ENCODE data around the gene CCDC74A.
"Not testable (repeated sequence)": the region's sequence is repeated elsewhere in the genome, so short reads cannot be mapped to it uniquely, and the experiment has no call there.

CCDC74A gene

GRCh38 chr2:131529864-131530445, 2.3 kb downstream of the CCDC74A start:
- not testable (repeated sequence) for DNase-seq (ENCODE audit: low read depth)

GRCh38 chr2:131530626-131531344, 3.1 kb downstream of the CCDC74A start:
- not testable (repeated sequence) for DNase-seq (ENCODE audit: low read depth)

- DNase-seq (ENCODE audit: low read depth): not testable (repeated sequence)
Measured at GRCh38 chr2:131531547-131532185, 4.0 kb downstream of the CCDC74A start.

- not testable (repeated sequence) for DNase-seq (ENCODE audit: low read depth)
Measured at GRCh38 chr2:131532723-131533608, 5.3 kb downstream of the CCDC74A start.

- not testable (repeated sequence) for DNase-seq (ENCODE audit: low read depth)
Measured at GRCh38 chr2:131533609-131534316, 6.1 kb downstream of the CCDC74A start.

GRCh38 chr2:131534317-131534672, 6.6 kb downstream of the CCDC74A start:
- not testable (repeated sequence) for DNase-seq (ENCODE audit: low read depth)

- not testable (repeated sequence) for DNase-seq (ENCODE audit: low read depth)
Measured at GRCh38 chr2:131534965-131535364, 7.3 kb downstream of the CCDC74A start.

GRCh38 chr2:131535526-131535925, 7.8 kb downstream of the CCDC74A start:
- DNase-seq (ENCODE audit: low read depth): no peak

GRCh38 chr2:131535951-131536826, 8.5 kb downstream of the CCDC74A start:
- not testable (repeated sequence) for DNase-seq (ENCODE audit: low read depth)

- not testable (repeated sequence) for DNase-seq (ENCODE audit: low read depth)
Measured at GRCh38 chr2:131536841-131537240, 9.2 kb downstream of the CCDC74A start.

- DNase-seq (ENCODE audit: low read depth): not testable (repeated sequence)
Measured at GRCh38 chr2:131538856-131539255, 11.2 kb downstream of the CCDC74A start.

- DNase-seq (ENCODE audit: low read depth): no peak
Measured at GRCh38 chr2:131542438-131543384, 15.0 kb downstream of the CCDC74A start.

- no peak for DNase-seq (ENCODE audit: low read depth)
Measured at GRCh38 chr2:131543385-131543891, 15.8 kb downstream of the CCDC74A start.

GRCh38 chr2:131544006-131544812, 16.5 kb downstream of the CCDC74A start:
- not testable (repeated sequence) for DNase-seq (ENCODE audit: low read depth)

GRCh38 chr2:131544813-131545165, 17.1 kb downstream of the CCDC74A start:
- DNase-seq (ENCODE audit: low read depth): not testable (repeated sequence)

GRCh38 chr2:131552871-131553270, 25.2 kb downstream of the CCDC74A start:
- DNase-seq (ENCODE audit: low read depth): no peak

GRCh38 chr2:131556998-131557397, 29.3 kb downstream of the CCDC74A start:
- DNase-seq (ENCODE audit: low read depth): no peak

- no peak for DNase-seq (ENCODE audit: low read depth)
Measured at GRCh38 chr2:131557558-131558321, 30.1 kb downstream of the CCDC74A start.

Measured in stromal cell of bone marrow (primary cell).